ENCODE results near the gene PGAM1.
"Not testable (repeated sequence)": the region's sequence is repeated elsewhere in the genome, so short reads cannot be mapped to it uniquely, and the experiment has no call there.

Gene PGAM1

GRCh38 chr10:97454330-97455036, 28.5 kb downstream of the PGAM1 start:
- no peak for DNase-seq (ENCODE audit: low read depth in 2 of 2, low spot score in 1 of 2)

- DNase-seq (ENCODE audit: low read depth in 2 of 2, low spot score in 1 of 2) = no peak
Measured at GRCh38 chr10:97456034-97456685, 30.2 kb downstream of the PGAM1 start.

- DNase-seq (ENCODE audit: low read depth in 2 of 2, low spot score in 1 of 2) = no peak
Measured at GRCh38 chr10:97456686-97457065, 30.7 kb downstream of the PGAM1 start.

GRCh38 chr10:97459111-97459510, 33.1 kb downstream of the PGAM1 start:
- no peak for DNase-seq (ENCODE audit: low read depth in 2 of 2, low spot score in 1 of 2)

GRCh38 chr10:97459933-97460332, 33.9 kb downstream of the PGAM1 start:
- no peak for DNase-seq (ENCODE audit: low read depth in 2 of 2, low spot score in 1 of 2)

- no peak for DNase-seq (ENCODE audit: low read depth in 2 of 2, low spot score in 1 of 2)
Measured at GRCh38 chr10:97462309-97462708, 36.3 kb downstream of the PGAM1 start.

GRCh38 chr10:97463363-97464132, 37.6 kb downstream of the PGAM1 start:
- DNase-seq (ENCODE audit: low read depth in 2 of 2, low spot score in 1 of 2) = no peak

- no peak for DNase-seq (ENCODE audit: low read depth in 2 of 2, low spot score in 1 of 2)
Measured at GRCh38 chr10:97464226-97464625, 38.2 kb downstream of the PGAM1 start.

- DNase-seq (ENCODE audit: low read depth in 2 of 2, low spot score in 1 of 2) = no peak
Measured at GRCh38 chr10:97465982-97466381, 40.0 kb downstream of the PGAM1 start.

- DNase-seq (ENCODE audit: low read depth in 2 of 2, low spot score in 1 of 2) = no peak
Measured at GRCh38 chr10:97466755-97467154, 40.8 kb downstream of the PGAM1 start.

- no peak for DNase-seq (ENCODE audit: low read depth in 2 of 2, low spot score in 1 of 2)
Measured at GRCh38 chr10:97468162-97468561, 42.2 kb downstream of the PGAM1 start.

- not testable (repeated sequence) for DNase-seq (ENCODE audit: low read depth in 2 of 2, low spot score in 1 of 2)
Measured at GRCh38 chr10:97468781-97469180, 42.8 kb downstream of the PGAM1 start.

- DNase-seq (ENCODE audit: low read depth in 2 of 2, low spot score in 1 of 2) = no peak
Measured at GRCh38 chr10:97474918-97475317, 48.9 kb downstream of the PGAM1 start.

GRCh38 chr10:97475936-97476594, 50.1 kb downstream of the PGAM1 start:
- no peak for DNase-seq (ENCODE audit: low read depth in 2 of 2, low spot score in 1 of 2)

- not testable (repeated sequence) for DNase-seq (ENCODE audit: low read depth in 2 of 2, low spot score in 1 of 2)
Measured at GRCh38 chr10:97479410-97479809, 53.4 kb downstream of the PGAM1 start.

GRCh38 chr10:97479939-97480338, 53.9 kb downstream of the PGAM1 start:
- DNase-seq (ENCODE audit: low read depth in 2 of 2, low spot score in 1 of 2) = no peak

- DNase-seq (ENCODE audit: low read depth in 2 of 2, low spot score in 1 of 2) = no peak
Measured at GRCh38 chr10:97481071-97481470, 55.1 kb downstream of the PGAM1 start.

- DNase-seq (ENCODE audit: low read depth in 2 of 2, low spot score in 1 of 2) = no peak
Measured at GRCh38 chr10:97482381-97482780, 56.4 kb downstream of the PGAM1 start.

Measured in stimulated activated CD8-positive, alpha-beta memory T cell treated with anti-CD3 and anti-CD28 coated beads, Interleukin-4, amount 100 ng/mL, for 4 hours (primary cell).